BJ (cell line): ENCODE results near the gene PPDPF. TPM values are rescaled to one million over a fixed set of nuclear protein-coding genes. Genes with fewer than 3 reads are reported as not detected.

Source experiments
- CTCF ChIA-PET: fragments of 350-600 bp; formaldehyde crosslinking; extraction: SDS; loops from one replicate; lab custom pipeline; 2021; ENCODE audit warnings: antibody characterized with exemption, inconsistent platforms; lab: Yijun Ruan, JAX
- POLR2A ChIA-PET: fragments of 300-600 bp; sonication (Branson Sonifier 250); formaldehyde crosslinking; extraction: SDS; loops from one replicate; lab custom pipeline; 2021; ENCODE audit warnings: antibody characterized with exemption; lab: Charles Lee
- DNase-seq: peaks from one replicate; pipeline ENCODE4 v3.0.0-alpha.2; 2011; ENCODE audit warnings: low read depth
- H3K27me3 ChIP-seq: 2 replicates; pipeline ENCODE4 v1.6.0; 2011; ENCODE audit warnings: low read length; ENCODE audit not compliant: control insufficient read depth, insufficient read depth
- H3K36me3 ChIP-seq: 2 replicates; pipeline ENCODE4 v1.5.1; 2011; ENCODE audit warnings: low read length; ENCODE audit not compliant: control insufficient read depth, insufficient read depth
- H3K4me3 ChIP-seq: 2 replicates; pipeline ENCODE4 v1.5.1; 2011; ENCODE audit warnings: low read depth, mild to moderate bottlenecking, control low read depth, low read length
- CTCF ChIP-seq: IDR thresholded peaks from 2 replicates; pipeline ENCODE4 v1.5.1; 2011; ENCODE audit warnings: low read depth, mild to moderate bottlenecking, control low read depth, inconsistent platforms, low read length, moderate library complexity; ENCODE audit not compliant: insufficient read depth
- polyA minus RNA-seq: library from RNA; depleted of rRNA, polyadenylated mRNA; stranded (reverse); fragments of >200 nt; gene quantifications from 2 replicates; pipeline ENCODE4 v1.2.3, GENCODE V29; 2011; rRNA and poly(A)+ RNA removed
- polyA plus RNA-seq: library from polyadenylated mRNA; depleted of rRNA; stranded (reverse); fragments of >200 nt; gene quantifications from 2 replicates; pipeline ENCODE4 v1.2.3, GENCODE V29; 2011; rRNA removed

PPDPF gene, protein sequence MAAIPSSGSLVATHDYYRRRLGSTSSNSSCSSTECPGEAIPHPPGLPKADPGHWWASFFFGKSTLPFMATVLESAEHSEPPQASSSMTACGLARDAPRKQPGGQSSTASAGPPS
- polyA plus RNA-seq: 16.5 and 26.9 TPM in 2 replicates
- 21.1 and 55.6 TPM in 2 replicates for polyA minus RNA-seq

DNA sequence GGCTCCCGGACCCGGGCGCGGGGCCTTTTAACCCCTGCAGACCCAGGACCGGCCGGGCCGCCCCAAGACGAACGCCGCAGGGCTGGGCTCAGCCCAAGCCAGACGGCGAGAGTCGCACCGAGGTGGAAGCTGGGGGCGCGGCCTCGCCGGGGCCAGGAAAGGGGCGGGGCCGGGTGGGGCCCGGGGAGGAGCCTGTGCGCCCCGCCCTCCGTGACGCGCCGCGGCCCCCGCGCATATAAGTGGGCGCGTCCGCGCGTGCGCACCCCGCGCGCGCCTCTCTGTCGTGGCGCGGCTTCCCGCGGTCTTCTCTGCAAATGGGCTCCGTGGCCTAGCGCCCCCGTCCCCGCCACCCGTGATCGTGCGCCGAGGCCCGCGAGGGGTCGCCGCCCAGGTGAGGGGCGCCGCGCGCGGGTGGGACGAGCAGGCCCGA lies at the start of gene PPDPF:
Gene PPDPF (plus strand): TSS at position 262 of the 430 bp plus-strand sequence. CDS start 544 bp downstream, outside the sequence.
- H3K36me3 ChIP-seq: peaks cover 13% of the 10 kb centered on the region
- no peaks in the 10 kb centered on the region for H3K27me3 ChIP-seq
- DNase-seq: no peak
- ChIA-PET POLR2A (interaction anchor here (0.6 kb wide), 2 partner anchors 106 to 300 kb away, joined by 5 to 14 read pairs; partner anchors contain the start of gene GMEB2), CTCF (interaction anchor here (0.9 to 2.6 kb wide), 7 partner anchors 10 to 162 kb away, joined by 4 to 13 read pairs (median 4); partner anchors contain the start of gene PTK6)
- TF ChIP-seq CTCF: no peak
- peak within 1 kb of the TSS; percentile 93 for H3K4me3 ChIP-seq

DNA sequence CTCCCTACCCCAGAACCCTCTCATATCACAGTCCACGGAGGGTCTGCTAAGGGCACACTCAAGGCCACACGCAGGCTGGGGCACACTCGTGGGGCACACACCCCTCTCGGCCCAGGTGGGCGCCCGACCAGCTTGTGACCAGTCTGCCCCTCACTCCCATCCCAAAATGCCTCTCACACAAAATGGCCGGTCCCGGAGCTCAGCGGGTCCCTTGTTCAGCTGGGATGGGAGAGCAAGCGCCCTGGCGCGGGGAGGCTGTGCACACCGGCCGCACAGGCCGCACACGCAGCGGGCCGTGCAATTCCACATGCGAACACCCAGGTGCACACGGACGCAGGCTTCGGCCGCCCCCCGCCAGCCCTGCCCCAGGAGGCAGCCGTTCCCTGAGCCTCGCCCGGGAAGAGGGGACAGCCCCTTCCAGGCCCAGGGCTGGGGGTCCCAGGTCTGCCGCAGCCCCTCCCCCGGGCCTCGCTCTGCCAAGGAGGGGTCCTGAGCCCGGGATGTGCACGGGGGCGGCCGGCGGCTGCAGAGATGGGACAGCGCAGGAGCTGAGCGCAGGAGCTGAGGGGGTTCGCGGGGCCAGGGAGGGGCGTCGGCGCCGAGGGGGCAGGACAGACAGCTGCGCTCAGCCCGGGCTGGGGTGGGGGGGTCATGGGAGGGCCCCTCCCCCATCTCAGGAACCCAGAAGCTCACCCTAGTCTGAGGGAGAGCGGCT lies 49.4 kb upstream of the PPDPF start:
- no peak overlapping the region for H3K4me3 ChIP-seq
- DNase-seq: no peak
- ChIA-PET CTCF (interaction anchor here (1.5 kb wide), 1 partner anchor 596 kb away, joined by 5 read pairs; no protein-coding TSS in a partner anchor), POLR2A (no interaction called here)
- peaks cover 30% of the 10 kb centered on the region for H3K27me3 ChIP-seq
- no peaks in the 10 kb centered on the region for H3K36me3 ChIP-seq
- TF ChIP-seq CTCF: no peak

GRCh38 chr20:63471717-63471980 lies 48.9 kb upstream of the PPDPF start:
- POLR2A ChIA-PET: no interaction called here
- TF ChIP-seq CTCF: no peak
- H3K4me3 ChIP-seq: no peak overlapping the region
- H3K36me3 ChIP-seq: no peaks in the 10 kb centered on the region
- no peak for DNase-seq
- CTCF ChIA-PET: no interaction called here
- H3K27me3 ChIP-seq: peaks cover 30% of the 10 kb centered on the region

GRCh38 chr20:63471981-63472831 lies 48.4 kb upstream of the PPDPF start, which contains the start of gene KCNQ2:
KCNQ2 (minus strand) TSS chr20:63472655; CDS start chr20:63472463, 192 bp downstream.
- Histone ChIP-seq H3K36me3 (no peaks in the 10 kb centered on the region), H3K4me3 (no peak within 1 kb of the TSS), H3K27me3 (peaks cover 31% of the 10 kb centered on the region)
- ChIA-PET CTCF (no interaction called here), POLR2A (no interaction called here)
- TF ChIP-seq CTCF: no peak
- DNase-seq: no peak
